Retinal pigment epithelial cell (primary cell): ENCODE results near the gene CACNA1G.

Experiments used
- DNase-seq: peaks from one replicate; pipeline ENCODE4 v3.0.0-alpha.2; 2010; ENCODE audit warnings: low read depth
- H3K4me3 ChIP-seq: 2 replicates; pipeline ENCODE4 v1.5.1; 2011; ENCODE audit warnings: mild to moderate bottlenecking, low read length, control low read depth, moderate library complexity
- CTCF ChIP-seq: conservative IDR thresholded peaks from 2 replicates; pipeline ENCODE4 v1.5.1; 2011; ENCODE audit warnings: low read depth, low read length, control low read depth, inconsistent platforms

CACNA1G gene

DNA sequence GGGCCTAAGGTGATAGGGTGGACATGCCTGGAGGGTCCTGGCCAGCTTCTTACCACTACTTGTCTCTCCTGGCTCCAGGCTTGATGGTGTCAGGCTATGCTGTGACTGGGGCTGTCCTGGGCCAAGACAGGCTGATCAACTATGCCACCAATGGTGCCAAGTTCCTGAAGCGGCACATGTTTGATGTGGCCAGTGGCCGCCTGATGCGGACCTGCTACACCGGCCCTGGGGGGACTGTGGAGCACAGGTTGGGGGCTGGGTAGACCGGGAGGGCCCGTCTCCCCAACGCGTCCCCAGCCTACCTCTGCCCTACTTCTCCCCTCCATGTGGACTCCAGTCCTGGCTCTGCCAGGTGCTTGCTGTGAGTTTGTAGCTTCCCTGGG lies 9.1 kb upstream of the CACNA1G start:
- H3K4me3 ChIP-seq: no peak overlapping the region
- DNase-seq: no peak
- TF ChIP-seq CTCF: no peak

GRCh38 chr17:50551884-50552283 lies 8.6 kb upstream of the CACNA1G start:
- H3K4me3 ChIP-seq: no peak overlapping the region
- no peak for TF ChIP-seq CTCF
- DNase-seq: no peak

DNA sequence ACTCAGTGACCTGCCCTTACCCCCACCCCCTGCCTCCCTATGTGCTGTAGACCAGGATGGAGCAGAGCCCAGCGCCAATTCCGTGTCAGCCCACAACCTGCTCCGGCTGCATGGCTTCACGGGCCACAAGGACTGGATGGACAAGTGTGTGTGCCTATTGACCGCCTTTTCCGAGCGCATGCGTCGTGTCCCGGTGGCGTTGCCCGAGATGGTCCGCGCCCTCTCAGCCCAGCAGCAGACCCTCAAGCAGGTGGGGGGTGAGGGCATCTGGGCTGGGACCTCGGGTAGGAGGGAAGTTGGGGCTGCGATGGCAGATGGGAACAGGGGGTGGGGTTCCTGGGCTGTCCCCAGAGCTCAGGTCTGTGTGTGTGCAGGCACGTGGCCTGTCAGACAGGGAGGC lies 6.3 kb upstream of the CACNA1G start:
- no peak for DNase-seq
- no peak overlapping the region for H3K4me3 ChIP-seq
- TF ChIP-seq CTCF: no peak

- no peak overlapping the region for H3K4me3 ChIP-seq
- TF ChIP-seq CTCF: no peak
- no peak for DNase-seq
Measured at GRCh38 chr17:50556803-50557202, 3.7 kb upstream of the CACNA1G start.

DNA sequence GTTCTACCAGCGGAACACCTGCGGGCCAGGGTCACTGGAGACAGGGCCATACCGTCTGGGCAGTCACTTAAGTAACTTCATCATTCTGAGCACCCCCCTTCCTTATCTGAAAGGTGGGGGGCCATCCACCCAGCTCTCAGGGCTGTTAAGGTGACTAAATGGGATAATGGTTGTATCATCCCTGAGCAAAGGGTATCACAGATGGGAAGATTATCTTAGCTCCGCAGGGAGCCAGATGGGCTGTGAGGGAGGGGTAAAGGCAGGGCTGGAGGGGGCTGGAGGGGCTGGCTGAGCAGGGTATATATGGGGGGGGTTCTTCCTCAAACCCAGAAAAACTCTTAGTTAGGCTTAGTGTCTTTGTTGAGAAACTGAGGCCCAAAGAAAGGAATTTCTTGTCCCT lies 2.9 kb upstream of the CACNA1G start:
- no peak overlapping the region for H3K4me3 ChIP-seq
- no peak for TF ChIP-seq CTCF
- DNase-seq: no peak

- DNase-seq: no peak
- no peak overlapping the region for H3K4me3 ChIP-seq
Measured at GRCh38 chr17:50558091-50558490, 2.4 kb upstream of the CACNA1G start.

GRCh38 chr17:50558581-50558940 lies 2.0 kb upstream of the CACNA1G start:
- TF ChIP-seq CTCF: no peak

More at GRCh38 chr17:50558091-50558490, 2.4 kb upstream of the CACNA1G start:
- TF ChIP-seq CTCF: no peak

More at GRCh38 chr17:50558581-50558940, 2.0 kb upstream of the CACNA1G start:
- no peak overlapping the region for H3K4me3 ChIP-seq
- DNase-seq: no peak
